Measurements from ENCODE around the gene KCNJ6. TPM values are rescaled to one million over a fixed set of nuclear protein-coding genes. Genes with fewer than 3 reads are reported as not detected.

The KCNJ6 gene
- total RNA-seq, 1 experiment from 2014 or later: 0.05 TPM

DNA sequence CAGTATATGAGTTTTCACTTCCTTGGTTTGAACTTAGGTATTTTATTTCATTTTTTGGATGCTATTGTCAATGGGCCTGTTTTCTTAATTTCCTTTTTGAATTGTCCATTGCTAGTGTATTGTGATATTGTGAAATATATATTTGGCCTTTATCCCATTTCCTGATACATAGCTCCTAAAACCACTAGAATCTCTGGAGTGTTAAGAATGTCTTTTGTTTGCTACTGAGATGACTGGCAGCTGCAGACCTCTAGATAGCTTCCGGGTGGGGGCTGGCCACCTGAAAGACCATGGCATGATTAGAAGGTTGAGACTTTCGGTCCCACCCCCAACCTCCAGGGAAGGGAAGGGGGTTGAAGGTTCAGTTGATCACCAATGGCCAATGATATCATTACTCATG lies 245.4 kb downstream of the KCNJ6 start:
- DNase-seq: peak; percentile 66
- no peak for TF ChIP-seq CTCF (IDR thresholded peaks at IDR 0.05; ENCODE audit: unreplicated experiment)
- Mint-ChIP-seq H3K9me3 (ENCODE audit: low read depth, unreplicated experiment) (peaks cover 3% of the 10 kb centered on the region), H3K27me3 (ENCODE audit: unreplicated experiment) (no peaks in the 10 kb centered on the region), H3K36me3 (ENCODE audit: insufficient read depth, unreplicated experiment) (peaks cover 9% of the 10 kb centered on the region), H3K4me1 (ENCODE audit: low read depth, unreplicated experiment) (peaks cover 48% of the 10 kb centered on the region), H3K4me3 (ENCODE audit: low read depth, unreplicated experiment) (no peak overlapping the region), H3K27ac (ENCODE audit: unreplicated experiment) (no peak overlapping the region)
- BruUV-seq (replicated peaks): no TSS peak
- intact Hi-C loops (cut with micrococcal nuclease; ENCODE audit: unreplicated experiment): loop anchor here (5.0 kb wide), 1 partner anchor 34 kb away; no protein-coding TSS in a partner anchor
- CTCF ChIA-PET: interaction anchor here (0.6 kb wide), 1 partner anchor 39 kb away, joined by 3 read pairs; no protein-coding TSS in a partner anchor

- no peak overlapping the region for H3K27ac Mint-ChIP-seq (ENCODE audit: unreplicated experiment)
- CTCF ChIA-PET: no interaction called here
Observed at GRCh38 chr21:37669249-37669648, 247.0 kb downstream of the KCNJ6 start.

DNA sequence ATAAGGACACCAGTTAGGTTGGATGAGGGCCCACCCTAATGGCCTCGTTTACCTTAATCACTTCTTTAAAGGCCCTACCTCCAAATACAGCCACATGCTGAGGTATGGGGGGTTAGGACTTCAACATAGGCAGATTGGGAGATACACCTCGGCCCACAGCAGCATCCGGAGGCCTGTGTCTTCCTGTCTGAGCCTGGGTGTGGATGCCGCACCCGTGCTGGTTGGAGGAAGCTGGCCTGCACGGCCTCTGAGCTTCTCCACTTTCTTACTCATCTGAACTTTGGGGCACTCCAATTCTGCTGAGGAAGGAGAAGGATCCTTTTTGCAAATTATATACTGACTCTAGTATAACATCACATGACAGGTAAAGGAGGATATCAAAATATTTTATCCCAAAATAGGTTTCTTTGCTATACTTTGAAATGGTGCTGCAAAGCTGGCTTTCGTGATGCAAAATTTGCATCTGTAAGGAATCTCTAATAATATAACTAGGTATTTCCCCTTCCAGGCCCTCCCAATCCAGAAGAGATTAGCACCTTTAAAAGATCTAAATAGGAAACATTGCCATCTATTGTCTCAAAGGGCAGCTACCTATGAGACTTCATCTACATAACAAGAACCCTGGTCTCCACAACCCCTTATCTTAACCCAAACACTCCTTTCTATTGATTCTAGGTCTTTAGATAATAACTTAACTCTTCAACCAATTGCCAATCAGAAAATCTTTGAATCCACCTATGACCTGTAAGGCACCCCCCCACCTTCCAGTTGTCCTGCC lies 247.6 kb downstream of the KCNJ6 start:
- no peak for DNase-seq
- peaks cover 41% of the 10 kb centered on the region for H3K4me1 Mint-ChIP-seq (ENCODE audit: low read depth, unreplicated experiment)
- intact Hi-C loops (cut with micrococcal nuclease; ENCODE audit: unreplicated experiment): no loop called here
- H3K4me3 Mint-ChIP-seq (ENCODE audit: low read depth, unreplicated experiment): no peak overlapping the region
- H3K36me3 Mint-ChIP-seq (ENCODE audit: insufficient read depth, unreplicated experiment): peaks cover 4% of the 10 kb centered on the region
- TF ChIP-seq CTCF (IDR thresholded peaks at IDR 0.05; ENCODE audit: unreplicated experiment): no peak
- CTCF ChIA-PET: no interaction called here
- H3K27ac Mint-ChIP-seq (ENCODE audit: unreplicated experiment): no peak overlapping the region
- BruUV-seq (replicated peaks): no TSS peak
- peaks cover 3% of the 10 kb centered on the region for H3K9me3 Mint-ChIP-seq (ENCODE audit: low read depth, unreplicated experiment)
- H3K27me3 Mint-ChIP-seq (ENCODE audit: unreplicated experiment): no peaks in the 10 kb centered on the region

More at GRCh38 chr21:37669249-37669648, 247.0 kb downstream of the KCNJ6 start:
- BruUV-seq (replicated peaks): no TSS peak
- Mint-ChIP-seq H3K27me3 (ENCODE audit: unreplicated experiment) (no peaks in the 10 kb centered on the region), H3K4me1 (ENCODE audit: low read depth, unreplicated experiment) (peaks cover 47% of the 10 kb centered on the region), H3K4me3 (ENCODE audit: low read depth, unreplicated experiment) (no peak overlapping the region), H3K36me3 (ENCODE audit: insufficient read depth, unreplicated experiment) (peaks cover 4% of the 10 kb centered on the region), H3K9me3 (ENCODE audit: low read depth, unreplicated experiment) (peaks cover 3% of the 10 kb centered on the region)
- no peak for TF ChIP-seq CTCF (IDR thresholded peaks at IDR 0.05; ENCODE audit: unreplicated experiment)
- no peak for DNase-seq
- intact Hi-C loops (cut with micrococcal nuclease; ENCODE audit: unreplicated experiment): no loop called here

GRCh38 chr21:37667380-37667779 lies 248.9 kb downstream of the KCNJ6 start:
- no TSS peak for BruUV-seq (replicated peaks)
- Mint-ChIP-seq H3K9me3 (ENCODE audit: low read depth, unreplicated experiment) (peaks cover 3% of the 10 kb centered on the region), H3K36me3 (ENCODE audit: insufficient read depth, unreplicated experiment) (peaks cover 4% of the 10 kb centered on the region)

More at GRCh38 chr21:37667380-37667779, 248.9 kb downstream of the KCNJ6 start:
- Mint-ChIP-seq H3K27ac (ENCODE audit: unreplicated experiment) (no peak overlapping the region), H3K4me3 (ENCODE audit: low read depth, unreplicated experiment) (no peak overlapping the region), H3K4me1 (ENCODE audit: low read depth, unreplicated experiment) (peaks cover 33% of the 10 kb centered on the region), H3K27me3 (ENCODE audit: unreplicated experiment) (no peaks in the 10 kb centered on the region)
- TF ChIP-seq CTCF (IDR thresholded peaks at IDR 0.05; ENCODE audit: unreplicated experiment): no peak
- CTCF ChIA-PET: no interaction called here
- intact Hi-C loops (cut with micrococcal nuclease; ENCODE audit: unreplicated experiment): no loop called here
- no peak for DNase-seq
